Lower lobe of right lung (tissue), 2 donors: ENCODE data around the gene ERCC3. TPM values are rescaled to one million over a fixed set of nuclear protein-coding genes. Genes with fewer than 3 reads are reported as not detected.

Experiments used
- ATAC-seq, 2 donors: fragments of 200-7000 bp; cut with Tn5 transposase; one replicate each; pipeline ENCODE4 v1.9.1; 2020 to 2022; ENCODE audit warnings: mild to moderate bottlenecking in 2 of 2, moderate library complexity in 2 of 2
- DNase-seq: peaks from one replicate; pipeline ENCODE4 v3.0.0-alpha.2; 2020
- H3K27ac ChIP-seq: fragments of 200-600 bp; one replicate; pipeline ENCODE4 v1.8.0; 2022
- H3K27me3 ChIP-seq: fragments of 200-600 bp; one replicate; pipeline ENCODE4 v1.8.0; 2022; ENCODE audit warnings: low read depth
- H3K36me3 ChIP-seq: fragments of 200-600 bp; one replicate; pipeline ENCODE4 v1.8.0; 2022; ENCODE audit warnings: mild to moderate bottlenecking
- H3K4me1 ChIP-seq: fragments of 200-600 bp; one replicate; pipeline ENCODE4 v1.8.0; 2022
- H3K4me3 ChIP-seq: fragments of 200-600 bp; one replicate; pipeline ENCODE4 v1.8.0; 2022; ENCODE audit warnings: mild to moderate bottlenecking
- H3K9me3 ChIP-seq: fragments of 200-600 bp; one replicate; pipeline ENCODE4 v1.8.0; 2022
- intact Hi-C: fragments of 100-400 bp; cut with DNase I; formaldehyde crosslinking; loops from one replicate; pipeline ENCODE4 v1.11.0; 2022
- total RNA-seq: library from RNA; stranded (reverse); fragmentation: NEBNext Ultra II Directional; extraction: Animal tissue kit (Norgen Biotek cat#: 25700); gene quantifications from one replicate; pipeline ENCODE4 v1.2.1, GENCODE V29; 2021
- TF ChIP-seq, protein P1 (sequence below): fragments of 200-600 bp; IDR thresholded peaks from one replicate; pipeline ENCODE4 v1.8.0; 2022; ENCODE audit warnings: antibody characterized with exemption, mild to moderate bottlenecking
- donor health status: DM: no; HTN: yes; CAD: no; lungs with severe emphysema.

Gene ERCC3
- total RNA-seq, 1 donor from 2014 or later = 34.7 TPM

DNA sequence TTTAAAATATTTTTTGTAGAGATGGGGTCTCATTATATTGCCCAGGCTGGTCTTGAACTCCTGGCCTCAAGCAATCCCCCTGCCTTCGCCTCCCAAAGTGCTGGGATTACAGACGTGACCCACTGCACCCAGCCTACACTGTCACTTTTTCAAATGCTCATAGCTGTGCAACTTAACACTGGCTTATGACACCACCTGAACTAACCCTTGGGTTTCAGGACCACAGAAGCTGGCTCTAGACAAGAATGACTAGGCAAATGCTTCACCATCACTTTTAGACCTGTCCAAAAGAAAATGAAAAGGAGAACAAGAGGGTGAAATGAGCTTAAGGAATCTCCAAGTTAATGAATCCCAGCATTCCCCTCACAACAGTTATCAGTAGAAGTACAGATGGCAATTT, 13.3 kb downstream of the ERCC3 start:
- DNase-seq (no peak), ATAC-seq (no peak)
- Histone ChIP-seq H3K36me3 (peaks cover 96% of the 10 kb centered on the region), H3K4me3 (no peak overlapping the region), H3K27me3 (no peaks in the 10 kb centered on the region), H3K9me3 (no peaks in the 10 kb centered on the region), H3K27ac (no peak overlapping the region), H3K4me1 (no peaks in the 10 kb centered on the region)
- intact Hi-C loops = no loop called here
- TF ChIP-seq, protein P1, sequence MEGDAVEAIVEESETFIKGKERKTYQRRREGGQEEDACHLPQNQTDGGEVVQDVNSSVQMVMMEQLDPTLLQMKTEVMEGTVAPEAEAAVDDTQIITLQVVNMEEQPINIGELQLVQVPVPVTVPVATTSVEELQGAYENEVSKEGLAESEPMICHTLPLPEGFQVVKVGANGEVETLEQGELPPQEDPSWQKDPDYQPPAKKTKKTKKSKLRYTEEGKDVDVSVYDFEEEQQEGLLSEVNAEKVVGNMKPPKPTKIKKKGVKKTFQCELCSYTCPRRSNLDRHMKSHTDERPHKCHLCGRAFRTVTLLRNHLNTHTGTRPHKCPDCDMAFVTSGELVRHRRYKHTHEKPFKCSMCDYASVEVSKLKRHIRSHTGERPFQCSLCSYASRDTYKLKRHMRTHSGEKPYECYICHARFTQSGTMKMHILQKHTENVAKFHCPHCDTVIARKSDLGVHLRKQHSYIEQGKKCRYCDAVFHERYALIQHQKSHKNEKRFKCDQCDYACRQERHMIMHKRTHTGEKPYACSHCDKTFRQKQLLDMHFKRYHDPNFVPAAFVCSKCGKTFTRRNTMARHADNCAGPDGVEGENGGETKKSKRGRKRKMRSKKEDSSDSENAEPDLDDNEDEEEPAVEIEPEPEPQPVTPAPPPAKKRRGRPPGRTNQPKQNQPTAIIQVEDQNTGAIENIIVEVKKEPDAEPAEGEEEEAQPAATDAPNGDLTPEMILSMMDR = no peak

DNA sequence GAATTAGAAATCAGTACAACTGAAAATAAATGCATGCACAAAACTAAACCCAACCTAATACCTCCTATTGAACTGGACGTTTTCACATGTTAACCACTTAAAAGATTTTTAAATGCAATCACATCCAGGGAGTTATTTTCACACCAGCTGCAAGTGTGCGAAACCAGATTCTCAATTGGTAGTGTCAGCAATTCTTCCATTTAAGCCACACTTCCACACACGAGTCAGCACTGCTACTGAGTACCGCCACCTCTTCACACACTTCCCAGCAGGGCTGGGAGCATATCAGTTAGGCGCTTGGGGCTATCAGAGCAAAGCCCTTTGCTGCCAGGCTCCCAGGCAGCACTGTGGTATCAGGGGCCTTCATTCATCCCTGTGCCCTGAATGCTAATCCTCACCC, 14.2 kb downstream of the ERCC3 start:
- DNase-seq (no peak), ATAC-seq (no peak)
- TF ChIP-seq, protein P1 = no peak
- Histone ChIP-seq H3K4me1 (no peaks in the 10 kb centered on the region), H3K36me3 (peaks cover 96% of the 10 kb centered on the region), H3K4me3 (no peak overlapping the region), H3K27ac (no peak overlapping the region), H3K27me3 (no peaks in the 10 kb centered on the region), H3K9me3 (no peaks in the 10 kb centered on the region)
- intact Hi-C loops = no loop called here

DNA sequence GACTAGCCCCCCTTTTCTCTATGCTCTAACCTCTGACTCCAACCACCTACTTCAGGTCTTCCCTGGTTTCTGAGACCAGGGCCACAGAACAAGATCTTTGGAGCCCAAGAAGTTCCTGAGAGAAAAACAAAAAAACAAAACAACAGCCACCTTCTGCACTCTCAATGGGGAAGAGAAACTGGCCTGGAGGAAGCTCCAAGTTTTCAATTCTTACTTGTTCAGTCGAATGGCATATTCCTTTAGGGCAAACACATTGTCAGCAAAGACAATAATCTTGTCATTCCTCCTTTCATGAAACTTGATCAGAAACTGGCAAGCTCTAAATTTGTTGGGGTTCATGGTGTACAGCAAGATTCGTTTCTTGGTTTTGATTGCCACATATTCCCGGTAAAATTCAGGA, 15.0 kb downstream of the ERCC3 start:
- ATAC-seq (no peak), DNase-seq (no peak)
- Histone ChIP-seq H3K4me3 (no peak overlapping the region), H3K27me3 (no peaks in the 10 kb centered on the region), H3K27ac (no peak overlapping the region), H3K36me3 (peaks cover 96% of the 10 kb centered on the region), H3K9me3 (no peaks in the 10 kb centered on the region), H3K4me1 (no peaks in the 10 kb centered on the region)
- TF ChIP-seq, protein P1 = no peak
- intact Hi-C loops = no loop called here

DNA sequence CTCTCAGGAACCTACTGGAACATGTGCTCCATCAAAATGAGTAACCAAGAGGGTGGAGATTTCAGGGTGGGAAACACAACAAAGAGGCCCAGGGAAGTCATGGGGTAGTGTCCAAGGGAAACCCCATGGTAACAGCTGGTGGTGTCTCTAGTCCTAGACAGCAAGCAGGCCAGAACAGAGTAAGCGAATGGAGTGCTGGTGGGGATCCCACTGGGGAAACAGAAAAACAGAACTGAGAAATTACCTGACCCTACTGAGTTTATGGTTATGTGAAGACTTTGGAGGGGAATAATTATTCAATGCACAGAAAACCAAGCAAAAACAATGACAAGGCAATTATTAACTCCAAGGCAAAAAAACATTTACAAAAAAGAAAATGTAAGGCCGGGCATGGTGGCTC, 16.9 kb downstream of the ERCC3 start:
- DNase-seq (no peak), ATAC-seq (no peak)
- intact Hi-C loops = no loop called here
- Histone ChIP-seq H3K4me1 (no peaks in the 10 kb centered on the region), H3K36me3 (peaks cover 96% of the 10 kb centered on the region), H3K27ac (no peak overlapping the region), H3K27me3 (no peaks in the 10 kb centered on the region), H3K9me3 (no peaks in the 10 kb centered on the region), H3K4me3 (no peak overlapping the region)
- TF ChIP-seq, protein P1 = no peak

DNA sequence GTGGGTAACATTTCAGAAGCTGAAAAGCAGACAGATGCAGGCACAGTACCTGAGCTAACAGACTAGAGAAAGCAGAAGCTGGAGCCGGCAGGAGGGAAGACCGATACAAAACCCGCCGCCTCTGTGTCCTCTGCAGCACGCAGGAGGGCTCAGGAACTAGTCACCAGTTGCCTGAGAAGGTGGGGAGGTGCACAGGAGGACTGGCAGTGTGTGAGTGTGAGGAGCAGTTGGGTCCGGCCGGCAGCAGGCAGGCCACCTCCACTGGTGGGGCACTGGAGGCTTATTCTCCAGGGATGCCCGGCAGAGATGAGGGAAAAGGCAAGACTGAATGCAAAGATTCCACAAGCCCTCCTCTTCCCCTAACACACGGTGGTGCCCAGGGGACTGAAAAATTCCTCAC, 18.2 kb downstream of the ERCC3 start:
- H3K4me1 ChIP-seq = no peaks in the 10 kb centered on the region
- peaks cover 98% of the 10 kb centered on the region for H3K36me3 ChIP-seq
- H3K27me3 ChIP-seq = no peaks in the 10 kb centered on the region
- no peak for DNase-seq
- TF ChIP-seq, protein P1 = no peak
- ATAC-seq = no peak
- H3K27ac ChIP-seq = no peak overlapping the region
- no peak overlapping the region for H3K4me3 ChIP-seq
- H3K9me3 ChIP-seq = no peaks in the 10 kb centered on the region
- intact Hi-C loops = no loop called here

DNA sequence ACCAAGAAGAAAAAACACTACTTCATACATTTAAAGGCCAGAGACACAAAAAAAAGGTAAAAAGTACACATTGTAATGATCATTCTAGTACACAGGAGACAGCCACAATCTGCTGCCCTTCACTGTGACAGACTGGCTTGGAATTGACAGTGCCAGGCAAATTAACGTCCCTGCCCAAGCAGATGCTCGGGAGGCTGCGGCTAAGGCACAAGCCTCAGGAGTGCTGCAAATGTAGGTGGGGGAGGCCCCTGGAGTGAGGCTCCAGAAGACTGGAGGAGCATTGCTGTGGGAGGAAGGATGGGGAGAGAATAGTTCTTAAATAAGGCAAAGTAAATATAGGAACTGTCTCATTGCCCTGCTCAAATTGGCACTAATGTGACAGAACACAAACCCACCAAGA, 18.6 kb downstream of the ERCC3 start:
- no peak overlapping the region for H3K4me3 ChIP-seq
- TF ChIP-seq, protein P1 = no peak
- no peak overlapping the region for H3K27ac ChIP-seq
- ATAC-seq (no peak), DNase-seq (no peak)
- no peaks in the 10 kb centered on the region for H3K9me3 ChIP-seq
- no peaks in the 10 kb centered on the region for H3K27me3 ChIP-seq
- intact Hi-C loops = no loop called here
- H3K4me1 ChIP-seq = no peaks in the 10 kb centered on the region
- H3K36me3 ChIP-seq = peaks cover 98% of the 10 kb centered on the region
